Stomach (tissue), 9 donors: ENCODE measurements around the gene NLRP7. TPM values are rescaled to one million over a fixed set of nuclear protein-coding genes. Genes with fewer than 3 reads are reported as not detected.
"Not testable (repeated sequence)": the region's sequence is repeated elsewhere in the genome, so short reads cannot be mapped to it uniquely, and the experiment has no call there.

Source experiments
- DNase-seq, 2 donors: peaks; one replicate each; pipeline versions ENCODE4 v3.0.0 to v3.0.0-alpha.2; 2013 to 2019
- H3K27ac ChIP-seq, 5 donors: fragments of 200-600 bp in 4 of 5; sonication (generic) in 4 of 5; one replicate each; pipeline ENCODE4 v1.5.1; 2013 to 2019; ENCODE audit warnings: mild to moderate bottlenecking in 1 of 5, moderate library complexity in 1 of 5
- H3K27me3 ChIP-seq, 3 donors: fragments of 200-600 bp; sonication (generic); one replicate each; pipeline ENCODE4 v1.5.1; 2017 to 2019; ENCODE audit warnings: mixed run types in 1 of 3
- H3K36me3 ChIP-seq, 4 donors: fragments of 200-600 bp; sonication (generic); 1 replicate in 3 of 4; 2 replicates in 1 of 4; pipeline ENCODE4 v1.5.1; 2016 to 2019
- H3K4me1 ChIP-seq, 4 donors: fragments of 200-600 bp; sonication (generic); one replicate each; pipeline ENCODE4 v1.5.1; 2016 to 2019
- H3K4me3 ChIP-seq, 4 donors: fragments of 200-600 bp; sonication (generic) in 3 of 4; one replicate each; pipeline ENCODE4 v1.5.1; 2016 to 2019; ENCODE audit warnings: mild to moderate bottlenecking in 1 of 4
- H3K9me3 ChIP-seq, 4 donors: fragments of 200-600 bp; sonication (generic); one replicate each; pipeline ENCODE4 v1.5.1; 2016 to 2019
- CTCF ChIP-seq, 7 experiments: fragments of 450-650 bp in 4 of 7; fragments of 200-600 bp in 3 of 7; sonication (generic) in 3 of 7; IDR thresholded peaks; one replicate each; pipeline ENCODE4 v1.5.1; 2016 to 2019; ENCODE audit warnings: antibody characterized with exemption in 7 of 7, control low read depth in 2 of 7, mild to moderate bottlenecking in 1 of 7
- EP300 ChIP-seq: sonication (generic); formaldehyde crosslinking; IDR thresholded peaks from one replicate; pipeline ENCODE4 v1.6.1; 2017; ENCODE audit warnings: antibody characterized with exemption
- POLR2A ChIP-seq, 4 donors: fragments of 450-650 bp; IDR thresholded peaks; one replicate each; pipeline ENCODE4 v1.6.1; 2016; ENCODE audit warnings: antibody characterized with exemption in 4 of 4, control low read depth in 2 of 4, mild to moderate bottlenecking in 1 of 4, moderate library complexity in 1 of 4
- POLR2AphosphoS5 ChIP-seq, 3 donors: sonication (generic); formaldehyde crosslinking; IDR thresholded peaks; one replicate each; pipeline ENCODE4 v1.6.1; 2016; ENCODE audit warnings: antibody characterized with exemption in 3 of 3
- WGBS, 5 donors: extraction: QIAGEN DNeasy Blood & Tissue Kit in 3 of 5; methylation state at CpG; one replicate each; pipeline versions ENCODE4 v1.1.5 to v1.1.7; 2013 to 2018; 5-methylcytosine and 5-hydroxymethylcytosine counted together
- intact Hi-C: fragments of 100-400 bp; cut with DNase I; formaldehyde crosslinking; loops from one replicate; pipeline ENCODE4 v1.15.1; 2023; ENCODE audit warnings: low total_unique reads
- polyA plus RNA-seq, 3 donors: library from polyadenylated mRNA; stranded (reverse); fragments of 200-250 nt; gene quantifications; one replicate each; pipeline ENCODE4 v1.2.3, GENCODE V29; 2013
- total RNA-seq, 5 donors: library from RNA; depleted of rRNA; stranded (reverse); fragments of >200 nt; gene quantifications; one replicate each; pipeline versions ENCODE4 v1.1.0 to v1.2.3, GENCODE V29; 2014 to 2016
- donor health status: healthy with polysubstance abuse.
- donor health status: Bipolar disorder and iron deficiency.
- donor health status: healthy.

NLRP7 gene
- total and polyA plus RNA-seq, 8 donors = not detected

DNA sequence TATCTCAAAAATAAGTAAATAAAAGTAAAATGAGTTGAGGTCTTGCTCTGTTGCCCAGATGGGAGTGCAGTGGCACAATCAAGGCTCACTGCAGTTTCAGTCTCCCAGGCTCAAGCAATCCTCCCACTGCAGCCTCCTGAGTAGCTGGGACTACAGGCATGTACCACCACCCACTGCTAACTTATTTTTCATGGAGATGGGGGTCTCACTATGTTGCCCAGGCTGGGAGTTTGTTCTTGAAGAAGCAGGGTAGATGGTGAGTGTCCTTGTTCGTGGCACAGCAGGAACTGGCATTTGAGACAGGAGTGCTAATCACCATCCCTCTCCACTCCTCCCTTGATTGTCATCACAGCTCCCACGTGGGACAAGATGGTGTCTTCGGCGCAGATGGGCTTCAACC is 22.3 kb upstream of the NLRP7 start:
- 73 to 83% (median 81%) methylated on average over 4 of the region's 4 CpGs for WGBS, 5 donors
- TF ChIP-seq CTCF (IDR thresholded peaks at IDR 0.05) = no peak
- no peak for TF ChIP-seq EP300
- TF ChIP-seq POLR2AphosphoS5 (IDR thresholded peaks at IDR 0.05) = no peak
- no peak for TF ChIP-seq POLR2A (IDR thresholded peaks at IDR 0.05)
- intact Hi-C loops = no loop called here
- Histone ChIP-seq H3K36me3 (no peaks in the 10 kb centered on the region), H3K27me3 (peaks cover 0 to 5% (median 0%) of the 10 kb centered on the region in 3 donors), H3K27ac (no peak overlapping the region), H3K4me1 (no peaks in the 10 kb centered on the region), H3K4me3 (no peak overlapping the region), H3K9me3 (peaks cover 0 to 3% (median 0%) of the 10 kb centered on the region in 4 donors)
- no peak for DNase-seq

DNA sequence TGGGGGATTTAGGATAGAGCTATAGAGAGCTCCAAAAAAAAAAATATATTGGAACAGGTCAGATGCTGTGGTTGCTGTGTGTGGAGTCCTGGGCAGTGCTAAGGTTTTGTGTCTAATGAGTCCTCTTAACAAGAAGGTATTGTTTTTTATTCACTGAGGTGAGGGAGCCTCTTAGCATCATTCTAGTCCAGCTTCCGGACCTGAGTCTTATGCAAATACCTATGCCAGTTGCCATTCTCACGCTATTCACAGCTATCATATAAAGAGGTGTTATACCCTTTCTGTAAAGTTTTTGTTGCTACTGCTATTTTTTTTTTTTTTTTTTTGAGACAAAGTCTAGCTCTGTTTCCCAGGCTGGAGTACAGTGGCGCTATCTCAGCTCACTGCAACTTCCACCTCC is 20.3 kb upstream of the NLRP7 start:
- no peak for DNase-seq
- Histone ChIP-seq H3K36me3 (no peaks in the 10 kb centered on the region), H3K4me1 (no peaks in the 10 kb centered on the region), H3K27ac (no peak overlapping the region), H3K27me3 (peaks cover 0 to 5% (median 0%) of the 10 kb centered on the region in 3 donors), H3K9me3 (peaks cover 0 to 3% (median 0%) of the 10 kb centered on the region in 4 donors), H3K4me3 (no peak overlapping the region)
- no peak for TF ChIP-seq CTCF (IDR thresholded peaks at IDR 0.05)
- no peak for TF ChIP-seq POLR2A (IDR thresholded peaks at IDR 0.05)
- no peak for TF ChIP-seq EP300
- no peak for TF ChIP-seq POLR2AphosphoS5 (IDR thresholded peaks at IDR 0.05)
- 80 to 90% (median 88%) methylated on average over 3 of the region's 3 CpGs for WGBS, 5 donors
- intact Hi-C loops = no loop called here

DNA sequence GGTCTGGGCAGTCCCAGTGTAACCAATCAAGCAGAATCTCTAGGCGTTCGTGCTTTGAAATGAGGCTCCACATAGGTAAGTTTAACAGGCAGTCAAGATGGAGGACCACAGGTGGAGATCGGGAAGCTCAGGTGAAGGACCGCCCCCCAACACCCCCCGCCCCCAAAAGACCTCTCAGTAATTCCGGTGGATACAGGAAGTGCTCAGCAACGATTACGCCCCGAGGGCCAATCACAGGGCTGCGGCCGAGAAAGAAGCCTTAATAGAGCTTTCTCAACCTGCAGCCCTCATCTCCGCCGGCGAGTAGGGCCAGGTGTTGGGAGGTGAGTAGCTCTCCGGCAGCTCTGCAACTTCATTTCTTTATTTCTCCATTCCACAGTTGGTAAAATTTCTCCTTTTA is 17.7 kb upstream of the NLRP7 start:
- H3K9me3 ChIP-seq, DNase-seq, intact Hi-C loops, H3K36me3 ChIP-seq, H3K27ac ChIP-seq, H3K27me3 ChIP-seq, H3K4me1 ChIP-seq, H3K4me3 ChIP-seq: not testable (repeated sequence)
- 90 to 95% (median 94%) methylated on average over 6 to 15 of the region's 15 CpGs; no CpG with 5 or more reads in 2 of the 5 donors for WGBS, 5 donors

DNA sequence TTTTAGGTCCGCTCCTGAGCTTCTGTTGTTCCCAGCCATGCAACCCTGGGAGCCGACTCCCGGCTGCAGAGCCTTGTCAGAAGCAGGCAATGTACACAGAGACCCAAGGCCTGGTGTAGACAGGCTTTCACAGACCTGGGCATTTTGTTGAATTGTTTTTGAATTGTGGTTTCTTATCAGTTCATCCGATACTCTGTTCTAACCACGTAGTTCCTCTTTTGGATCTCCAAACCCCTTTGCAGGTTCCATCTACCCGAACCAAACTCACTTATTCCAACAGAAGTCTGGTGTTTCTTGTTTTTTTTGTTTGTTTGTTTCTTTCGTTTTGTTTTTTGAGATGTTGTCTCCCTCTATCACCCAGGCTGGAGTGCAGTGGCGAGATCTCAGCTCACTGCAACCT is 12.5 kb upstream of the NLRP7 start:
- DNase-seq = no peak
- Histone ChIP-seq H3K27me3 (no peaks in the 10 kb centered on the region), H3K4me3 (no peak overlapping the region), H3K36me3 (no peaks in the 10 kb centered on the region), H3K9me3 (no peaks in the 10 kb centered on the region), H3K4me1 (no peaks in the 10 kb centered on the region), H3K27ac (no peak overlapping the region)
- TF ChIP-seq CTCF (IDR thresholded peaks at IDR 0.05) = no peak
- no peak for TF ChIP-seq POLR2AphosphoS5 (IDR thresholded peaks at IDR 0.05)
- intact Hi-C loops = no loop called here
- WGBS, 5 donors = 45 to 57% (median 46%) methylated on average over 8 of the region's 8 CpGs

GRCh38 chr19:54955376-54955775 is 8.0 kb upstream of the NLRP7 start:
- Histone ChIP-seq H3K36me3 (no peaks in the 10 kb centered on the region), H3K4me1 (no peaks in the 10 kb centered on the region), H3K4me3 (no peak overlapping the region), H3K27me3 (no peaks in the 10 kb centered on the region), H3K9me3 (no peaks in the 10 kb centered on the region), H3K27ac (no peak overlapping the region)
- no peak for DNase-seq
- TF ChIP-seq CTCF (IDR thresholded peaks at IDR 0.05) (no peak), EP300 (no peak), POLR2A (IDR thresholded peaks at IDR 0.05) (no peak), POLR2AphosphoS5 (IDR thresholded peaks at IDR 0.05) (no peak)
- 83 to 89% (median 85%) methylated on average over 11 of the region's 11 CpGs for WGBS, 5 donors
- intact Hi-C loops = no loop called here

DNA sequence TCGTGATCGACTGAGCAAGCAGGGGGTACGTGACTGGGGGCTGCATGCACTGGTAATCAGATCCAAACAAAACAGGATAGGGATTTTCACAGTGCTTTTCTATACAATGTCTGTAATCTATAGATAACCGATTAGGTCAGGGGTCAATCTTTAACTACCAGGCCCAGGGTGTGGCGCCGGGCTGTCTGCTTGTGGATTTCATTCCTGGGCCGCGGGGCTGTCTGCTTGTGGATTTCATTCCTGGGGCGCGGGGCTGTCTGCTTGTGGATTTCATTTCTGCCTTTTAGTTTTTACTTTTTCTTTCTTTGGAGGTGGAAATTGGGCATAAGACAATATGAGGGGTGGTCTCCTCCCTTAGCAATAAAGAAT is 6.0 kb upstream of the NLRP7 start:
- intact Hi-C loops = not testable (repeated sequence)

More for the DNA sequence above, 6.0 kb upstream of the NLRP7 start:
- H3K27me3 ChIP-seq, H3K27ac ChIP-seq, H3K9me3 ChIP-seq, H3K4me1 ChIP-seq, H3K36me3 ChIP-seq, H3K4me3 ChIP-seq, DNase-seq: not testable (repeated sequence)
- WGBS, 5 donors = 44 to 67% (median 62%) methylated on average over 10 of the region's 10 CpGs
